ENCODE results near the gene ZNF124.
"Not testable (repeated sequence)": the region's sequence is repeated elsewhere in the genome, so short reads cannot be mapped to it uniquely, and the experiment has no call there.

- not testable (repeated sequence) for TF ChIP-seq CTCF (IDR thresholded peaks at IDR 0.05); ZFX (IDR thresholded peaks at IDR 0.05; ENCODE audit: borderline replicate concordance)
Observed at GRCh38 chr1:247126601-247127000, 45.2 kb downstream of the ZNF124 start.
